ENCODE measurements around the gene NOL3.

NOL3 gene

DNA sequence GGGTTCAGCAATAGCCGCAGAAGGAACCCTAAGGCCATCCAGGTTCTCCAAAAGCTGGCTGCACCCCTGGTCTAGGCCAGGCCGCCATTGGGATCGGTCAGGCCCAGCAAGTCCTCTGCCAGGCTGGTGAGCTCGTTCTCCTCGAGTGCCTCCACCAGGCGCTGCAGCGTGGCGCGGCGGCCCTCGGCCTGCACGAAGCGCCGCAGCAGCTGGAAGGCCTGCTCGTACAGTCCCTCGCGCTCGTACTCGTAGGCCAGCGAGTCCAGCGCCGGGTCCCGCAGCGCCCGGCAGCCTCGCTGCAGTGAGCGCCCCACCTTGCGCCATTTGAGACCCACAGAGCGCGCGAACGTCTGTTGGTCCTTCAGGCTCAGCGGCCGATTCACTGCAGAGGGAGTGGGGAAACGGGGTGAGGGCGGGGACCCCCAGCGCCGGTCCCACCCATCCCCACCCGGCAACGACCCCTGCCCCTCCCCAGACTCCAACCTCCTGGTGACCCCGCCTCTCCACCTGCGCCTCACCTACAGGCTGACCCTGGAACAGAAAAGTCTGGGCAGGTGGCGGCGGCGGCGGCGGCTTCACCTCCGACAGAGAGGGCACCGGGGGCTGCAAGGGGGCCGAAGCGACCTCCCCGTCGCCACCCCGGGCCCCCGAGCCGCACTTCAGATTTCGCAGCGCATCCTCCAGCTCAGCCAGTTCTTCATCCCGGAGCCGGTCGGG lies 15.6 kb upstream of the NOL3 start:
- no peaks in the 10 kb centered on the region for H3K36me3 ChIP-seq
- no peak for DNase-seq
- peak overlapping the region in 1 of 2 donors; percentile 26 for H3K4me3 ChIP-seq
- no peaks in the 10 kb centered on the region for H3K9me3 ChIP-seq
- peaks cover 0 to 4% of the 10 kb centered on the region in 2 donors for H3K27me3 ChIP-seq
- H3K27ac ChIP-seq: no peak overlapping the region
- TF ChIP-seq, protein P1, sequence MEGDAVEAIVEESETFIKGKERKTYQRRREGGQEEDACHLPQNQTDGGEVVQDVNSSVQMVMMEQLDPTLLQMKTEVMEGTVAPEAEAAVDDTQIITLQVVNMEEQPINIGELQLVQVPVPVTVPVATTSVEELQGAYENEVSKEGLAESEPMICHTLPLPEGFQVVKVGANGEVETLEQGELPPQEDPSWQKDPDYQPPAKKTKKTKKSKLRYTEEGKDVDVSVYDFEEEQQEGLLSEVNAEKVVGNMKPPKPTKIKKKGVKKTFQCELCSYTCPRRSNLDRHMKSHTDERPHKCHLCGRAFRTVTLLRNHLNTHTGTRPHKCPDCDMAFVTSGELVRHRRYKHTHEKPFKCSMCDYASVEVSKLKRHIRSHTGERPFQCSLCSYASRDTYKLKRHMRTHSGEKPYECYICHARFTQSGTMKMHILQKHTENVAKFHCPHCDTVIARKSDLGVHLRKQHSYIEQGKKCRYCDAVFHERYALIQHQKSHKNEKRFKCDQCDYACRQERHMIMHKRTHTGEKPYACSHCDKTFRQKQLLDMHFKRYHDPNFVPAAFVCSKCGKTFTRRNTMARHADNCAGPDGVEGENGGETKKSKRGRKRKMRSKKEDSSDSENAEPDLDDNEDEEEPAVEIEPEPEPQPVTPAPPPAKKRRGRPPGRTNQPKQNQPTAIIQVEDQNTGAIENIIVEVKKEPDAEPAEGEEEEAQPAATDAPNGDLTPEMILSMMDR (IDR thresholded peaks at IDR 0.05): no peak
- intact Hi-C loops (cut with DNase I; ENCODE audit: low total_unique reads): loop anchor here (1.0 to 5.0 kb wide), 3 partner anchors 137 to 1077 kb away; no protein-coding TSS in a partner anchor
- H3K4me1 ChIP-seq: peaks cover 0 to 47% (median 33%) of the 10 kb centered on the region in 4 donors

DNA sequence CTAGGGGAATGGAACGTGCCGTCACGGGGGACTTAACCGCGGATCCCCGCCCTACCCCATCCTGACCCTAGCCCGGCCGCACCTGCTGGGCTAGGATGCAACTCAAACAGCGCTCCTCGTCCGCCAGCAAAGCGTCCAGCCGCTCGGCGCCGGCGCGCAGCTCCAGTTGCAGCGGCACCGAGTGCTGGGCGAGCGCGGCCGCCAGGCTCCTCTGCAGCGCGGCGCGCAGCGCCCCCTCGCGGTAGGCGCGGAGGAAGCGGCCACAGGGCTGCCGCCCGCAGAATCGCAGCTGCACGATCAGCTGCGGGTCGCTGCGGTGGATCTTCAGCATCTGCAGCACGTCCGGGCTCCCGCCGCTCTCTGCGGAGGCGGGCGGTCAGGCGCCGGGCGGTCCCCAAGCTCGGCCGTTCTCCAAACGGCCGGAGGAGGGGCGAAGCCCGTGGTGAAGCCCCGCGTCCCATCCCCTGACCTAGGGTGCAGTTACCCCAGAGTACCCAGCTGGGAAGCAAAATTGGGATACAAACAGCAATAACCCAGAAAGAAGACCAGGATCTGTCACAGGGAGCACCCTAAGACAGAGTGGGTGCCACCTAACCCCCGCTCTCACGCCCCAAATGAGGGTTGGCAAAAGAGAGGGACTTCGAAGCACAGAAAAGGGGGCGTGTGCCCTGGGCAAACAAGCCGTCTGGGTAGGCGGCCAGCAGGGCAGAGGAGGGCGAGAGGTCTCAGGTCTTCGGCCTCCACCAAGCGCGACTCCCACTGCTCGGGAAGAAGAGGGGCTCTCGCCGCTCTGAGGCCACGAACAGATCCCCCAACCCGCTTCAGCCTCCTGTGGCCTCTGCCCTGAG lies 14.8 kb upstream of the NOL3 start:
- no peak overlapping the region for H3K27ac ChIP-seq
- intact Hi-C loops (cut with DNase I; ENCODE audit: low total_unique reads): loop anchor here (5.0 kb wide), 2 partner anchors 138 to 1078 kb away; no protein-coding TSS in a partner anchor
- peak overlapping the region in 1 of 2 donors; percentile 26 for H3K4me3 ChIP-seq
- peaks cover 0 to 45% (median 29%) of the 10 kb centered on the region in 4 donors for H3K4me1 ChIP-seq
- DNase-seq: peak; percentile 55 to 83
- peaks cover 0 to 4% of the 10 kb centered on the region in 2 donors for H3K27me3 ChIP-seq
- no peaks in the 10 kb centered on the region for H3K9me3 ChIP-seq
- TF ChIP-seq, protein P1 (IDR thresholded peaks at IDR 0.05): peak; percentile 95 to 99
- H3K36me3 ChIP-seq: no peaks in the 10 kb centered on the region

DNA sequence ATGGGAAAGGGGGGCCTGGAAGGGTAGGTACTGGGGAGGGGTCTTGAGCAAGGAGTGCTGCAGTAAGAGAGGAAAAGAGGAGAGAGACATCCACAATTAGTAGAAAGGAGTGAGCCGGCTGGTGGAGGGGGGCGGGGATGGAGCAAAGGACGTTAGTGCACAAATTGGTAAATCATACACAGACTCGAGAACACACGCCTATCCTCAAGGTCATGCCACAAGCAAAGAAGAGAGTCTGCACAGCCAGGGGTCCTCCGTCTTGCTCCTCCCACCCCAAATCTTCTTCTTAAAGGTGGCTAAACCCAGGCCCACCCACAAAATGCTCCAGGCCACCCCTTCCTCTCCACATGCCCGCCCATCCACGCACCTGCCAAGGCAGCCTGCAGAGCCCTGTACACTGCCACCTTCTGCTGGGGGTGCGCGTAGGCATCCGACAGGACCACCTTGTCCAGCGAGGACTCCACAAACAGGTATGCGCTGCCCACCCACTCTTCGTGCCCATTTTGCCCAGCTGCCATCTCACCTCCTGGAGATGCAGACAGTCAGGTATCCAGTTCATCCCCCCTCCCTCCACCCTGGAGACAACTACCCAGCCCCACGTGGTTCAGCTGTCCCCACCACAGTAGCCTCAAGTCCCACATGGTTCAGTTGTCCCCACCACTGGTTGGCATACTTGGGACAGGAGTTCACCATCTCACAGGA lies 14.0 kb upstream of the NOL3 start:
- H3K27me3 ChIP-seq: peaks cover 0 to 4% of the 10 kb centered on the region in 2 donors
- peaks cover 0 to 43% (median 31%) of the 10 kb centered on the region in 4 donors for H3K4me1 ChIP-seq
- DNase-seq: no peak
- no peaks in the 10 kb centered on the region for H3K9me3 ChIP-seq
- no peak overlapping the region for H3K27ac ChIP-seq
- H3K36me3 ChIP-seq: no peaks in the 10 kb centered on the region
- TF ChIP-seq, protein P1 (IDR thresholded peaks at IDR 0.05): no peak
- H3K4me3 ChIP-seq: no peak overlapping the region
- intact Hi-C loops (cut with DNase I; ENCODE audit: low total_unique reads): loop anchor here (5.0 kb wide), 2 partner anchors 139 to 1079 kb away; no protein-coding TSS in a partner anchor

DNA sequence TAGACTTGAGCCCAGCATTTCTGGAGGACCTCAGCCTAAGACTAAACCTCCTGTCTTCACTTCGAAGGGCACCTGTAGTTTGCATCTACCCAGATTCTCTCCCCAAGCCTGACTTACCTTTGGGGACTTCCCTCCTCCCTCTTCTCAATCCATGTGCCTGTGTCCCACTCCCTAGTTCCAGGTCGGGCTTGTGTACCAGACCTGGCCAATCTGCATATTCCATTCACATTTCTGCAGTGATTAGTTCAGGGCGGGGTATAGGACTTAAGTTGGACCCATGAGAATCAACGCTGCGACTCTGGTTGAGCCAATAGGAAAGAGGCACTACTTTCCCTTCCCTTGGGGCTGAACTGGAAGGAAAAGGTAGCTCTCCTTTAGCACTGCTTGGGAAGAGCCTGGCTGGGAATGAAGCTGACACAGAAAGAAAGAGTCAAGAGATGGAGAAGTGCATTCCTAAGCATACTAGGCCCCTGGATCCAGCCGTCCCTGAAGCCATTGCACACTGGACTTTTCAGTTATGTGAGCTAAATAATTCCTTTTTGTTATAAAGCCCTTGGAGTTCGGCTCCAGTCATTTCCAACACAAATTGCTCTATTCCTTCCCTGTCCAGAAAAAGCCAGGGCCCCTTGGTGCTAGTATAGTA lies 13.1 kb upstream of the NOL3 start:
- intact Hi-C loops (cut with DNase I; ENCODE audit: low total_unique reads): loop anchor here (5.0 kb wide), 2 partner anchors 140 to 1080 kb away; no protein-coding TSS in a partner anchor
- TF ChIP-seq, protein P1 (IDR thresholded peaks at IDR 0.05): no peak
- peaks cover 0 to 11% of the 10 kb centered on the region in 2 donors for H3K27me3 ChIP-seq
- no peak overlapping the region for H3K27ac ChIP-seq
- H3K9me3 ChIP-seq: no peaks in the 10 kb centered on the region
- peaks cover 0 to 49% (median 37%) of the 10 kb centered on the region in 4 donors for H3K4me1 ChIP-seq
- no peak overlapping the region for H3K4me3 ChIP-seq
- no peak for DNase-seq
- no peaks in the 10 kb centered on the region for H3K36me3 ChIP-seq

Data from tibial artery (tissue), 4 donors.